HG02973 (cell line): ENCODE measurements around the gene THSD7B.
"Not testable (repeated sequence)": the region's sequence is repeated elsewhere in the genome, so short reads cannot be mapped to it uniquely, and the experiment has no call there.

Experiments
- ATAC-seq: cut with Tn5 transposase; IDR thresholded peaks from one replicate; pipeline ENCODE4 v1.9.1; 2021; ENCODE audit warnings: moderate library complexity; ENCODE audit not compliant: unreplicated experiment

Gene THSD7B

DNA sequence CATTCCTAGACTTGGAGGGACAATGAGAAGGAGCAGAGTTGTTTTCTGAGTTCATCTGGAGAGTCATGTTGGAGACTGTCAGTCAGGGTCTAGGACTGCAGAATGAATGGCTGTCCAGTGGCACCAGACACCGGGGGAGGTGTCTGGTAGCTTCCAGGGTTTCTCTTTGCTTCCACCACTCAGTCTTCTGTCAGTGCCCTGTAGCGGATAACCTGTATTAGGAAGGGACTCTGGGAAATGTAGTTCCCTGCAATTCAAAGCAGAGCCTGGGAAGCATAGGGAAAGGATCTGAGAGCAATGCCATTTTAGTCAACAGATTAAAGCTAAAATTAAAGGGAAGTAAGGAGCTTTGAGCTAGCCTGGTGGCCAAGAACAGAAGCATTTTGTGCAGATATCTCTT lies 257.9 kb downstream of the THSD7B start:
- ATAC-seq: no peak

DNA sequence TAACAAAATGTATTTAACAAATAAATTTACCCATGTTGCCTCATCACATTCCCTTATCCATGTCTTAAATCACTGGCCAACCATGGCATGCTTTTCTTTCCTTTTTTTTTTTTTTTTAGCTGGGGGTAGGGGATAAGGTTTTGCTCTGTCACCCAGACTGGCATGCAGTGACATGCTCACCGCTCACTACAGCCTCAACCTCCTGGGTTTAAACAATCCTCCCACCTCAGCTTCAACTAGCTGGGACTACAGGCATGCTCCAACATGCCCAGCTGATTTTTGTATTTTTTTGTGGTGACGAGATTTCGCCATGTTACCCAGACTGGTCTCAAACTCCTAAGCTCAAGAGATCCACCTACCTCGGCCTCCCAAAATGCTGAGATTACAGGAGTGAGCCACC lies 266.4 kb downstream of the THSD7B start:
- ATAC-seq: no peak

DNA sequence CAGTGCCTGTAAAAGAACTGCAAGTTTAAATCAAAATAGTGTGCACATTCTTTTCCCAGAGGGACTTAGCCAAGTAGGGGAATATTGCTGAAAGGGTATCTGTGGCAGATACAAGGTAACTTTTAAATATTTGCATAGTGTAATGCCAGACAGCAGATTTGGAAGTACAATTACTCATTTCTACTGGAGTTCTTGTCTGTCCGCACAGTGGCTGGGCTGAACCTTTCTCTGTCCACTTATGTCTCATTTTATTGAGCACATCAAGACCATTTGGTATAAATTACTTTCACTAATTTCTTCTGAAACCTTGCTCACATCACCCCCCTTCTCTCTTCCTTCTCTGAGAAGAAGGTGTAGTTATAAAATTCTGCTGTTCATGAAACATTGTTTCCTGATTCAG lies 271.3 kb downstream of the THSD7B start:
- ATAC-seq: no peak

DNA sequence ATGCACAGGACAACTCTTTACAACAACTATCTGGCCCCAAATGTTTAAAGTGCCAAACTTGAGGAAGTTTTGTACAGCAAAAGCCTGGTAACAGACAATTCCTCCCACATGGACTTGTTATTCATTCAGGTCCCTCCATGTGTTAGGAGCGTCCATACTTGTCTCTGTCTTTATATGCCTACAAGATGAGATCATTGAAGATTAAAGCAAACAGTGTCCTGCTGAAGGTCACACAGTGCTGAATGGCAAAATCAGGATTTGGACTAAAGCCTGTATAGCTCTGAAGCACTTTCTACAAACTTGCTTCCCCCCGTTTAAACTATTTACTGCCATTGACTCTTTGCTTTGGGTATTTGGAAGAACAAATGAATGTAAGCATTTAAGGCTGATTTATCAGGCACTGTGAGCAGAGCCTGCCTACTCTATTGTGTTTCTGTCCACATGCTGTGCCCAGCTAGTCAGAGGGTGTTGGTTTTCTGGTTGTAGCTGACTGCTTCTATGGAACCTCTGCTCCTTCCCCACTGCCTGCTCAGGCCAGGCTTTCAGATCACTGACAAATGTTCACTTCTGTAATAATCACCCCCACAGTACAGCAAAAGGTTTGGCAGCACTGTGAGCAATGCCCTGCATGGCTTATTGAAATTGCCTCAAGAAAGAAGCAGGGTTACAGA lies 274.3 kb downstream of the THSD7B start:
- no peak for ATAC-seq

DNA sequence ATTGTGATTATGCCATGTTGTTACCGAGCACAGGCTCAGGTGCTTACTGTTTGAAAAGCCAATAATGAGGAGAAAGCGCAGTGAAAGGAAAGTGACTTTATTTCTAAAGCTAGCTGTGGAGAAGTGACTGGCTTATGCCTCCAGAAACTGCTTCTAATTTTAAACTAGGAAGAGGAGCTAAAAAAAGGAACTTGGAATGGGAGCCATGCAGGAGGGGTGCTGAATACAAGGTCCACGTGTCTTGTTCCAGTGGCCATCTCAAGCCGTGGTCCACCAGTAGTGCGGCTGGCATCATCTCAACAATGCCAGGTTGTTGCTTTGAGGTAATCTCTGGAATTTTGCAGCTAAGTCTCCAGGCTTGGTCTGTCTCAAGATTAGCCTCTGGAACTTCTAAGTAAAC lies 282.0 kb downstream of the THSD7B start:
- no peak for ATAC-seq

DNA sequence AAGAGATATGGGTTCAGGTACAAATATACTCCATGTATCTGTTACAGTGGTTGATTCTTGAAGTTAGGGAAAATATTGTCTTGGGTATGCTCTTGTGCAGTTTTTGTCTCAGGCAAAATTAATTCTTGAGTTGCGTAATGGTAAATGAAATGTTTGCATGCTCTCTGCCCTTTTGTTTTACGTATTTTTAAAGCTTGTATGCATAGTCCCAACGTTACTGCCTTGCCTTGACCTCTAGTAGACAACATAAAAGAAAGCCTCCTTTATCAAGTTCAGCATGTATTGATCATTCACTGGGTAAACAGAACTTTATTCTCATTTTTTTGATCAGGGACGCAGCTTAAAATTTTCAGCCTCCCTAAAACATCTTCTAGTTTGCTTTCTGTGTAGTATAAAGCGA lies 283.1 kb downstream of the THSD7B start:
- no peak for ATAC-seq

DNA sequence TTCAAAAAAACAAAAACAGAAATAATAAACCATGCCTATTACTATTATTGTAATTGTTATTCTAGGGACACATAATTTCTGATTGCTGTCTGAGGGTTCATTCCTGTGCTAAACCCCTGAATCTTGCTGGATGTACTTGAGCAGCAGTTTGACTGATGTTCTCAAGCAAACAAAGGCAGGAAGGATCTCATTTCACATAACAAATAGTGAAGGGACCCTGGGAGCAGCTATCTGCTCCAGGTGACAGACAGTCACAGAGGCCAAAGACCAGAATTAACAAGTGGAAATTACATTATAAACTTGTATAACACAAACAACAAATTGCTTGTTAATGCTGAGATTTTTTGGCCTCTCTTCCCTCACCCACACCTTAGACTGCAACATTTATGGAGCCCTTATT lies 284.2 kb downstream of the THSD7B start:
- ATAC-seq: no peak

DNA sequence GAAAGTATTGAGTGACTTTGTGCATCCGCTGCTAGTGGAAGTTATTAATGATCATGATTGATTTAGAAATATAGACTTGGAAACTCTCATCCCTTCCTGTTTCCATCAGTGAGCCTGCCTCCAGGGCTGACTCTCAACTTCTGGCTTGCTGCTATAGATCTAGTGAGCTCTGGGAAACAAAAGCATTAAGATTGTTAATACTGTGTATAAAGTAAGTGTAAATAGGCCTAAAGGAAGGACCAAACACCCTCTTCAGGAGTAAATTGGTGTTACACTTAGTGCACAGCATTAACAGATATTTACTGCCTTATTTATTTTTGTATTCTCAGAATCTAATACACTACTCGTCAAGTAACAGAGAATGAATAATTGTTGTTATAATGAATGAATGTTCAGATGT lies 285.6 kb downstream of the THSD7B start:
- ATAC-seq: no peak

DNA sequence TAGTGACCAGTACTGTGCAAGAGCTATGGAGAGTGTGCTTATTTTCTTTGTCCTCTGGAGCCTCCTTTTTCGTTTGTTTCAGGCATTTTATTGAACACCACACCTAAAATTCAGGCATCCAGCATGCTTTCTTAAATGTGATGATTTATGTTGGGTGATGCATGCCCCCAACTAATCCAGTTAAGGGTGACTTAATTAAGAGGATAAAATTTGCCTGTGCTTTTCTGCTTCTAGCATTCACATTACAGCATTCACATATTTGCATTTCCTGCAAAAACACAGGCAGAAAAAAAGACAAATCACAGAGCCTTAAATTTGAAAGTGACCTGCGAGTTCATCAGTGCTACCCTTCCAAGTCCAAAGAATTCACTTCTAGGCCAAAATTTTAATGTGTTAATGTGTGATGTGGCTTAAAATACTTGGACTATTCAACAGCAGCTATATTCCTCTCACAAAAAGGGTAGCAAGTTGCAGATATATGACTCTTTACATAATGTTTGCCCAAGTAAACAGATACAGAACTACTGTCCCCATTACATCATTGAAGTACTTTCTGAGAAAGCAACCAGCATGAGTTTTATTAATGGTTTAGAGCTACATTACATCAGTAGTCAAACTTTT lies 286.5 kb downstream of the THSD7B start:
- no peak for ATAC-seq

DNA sequence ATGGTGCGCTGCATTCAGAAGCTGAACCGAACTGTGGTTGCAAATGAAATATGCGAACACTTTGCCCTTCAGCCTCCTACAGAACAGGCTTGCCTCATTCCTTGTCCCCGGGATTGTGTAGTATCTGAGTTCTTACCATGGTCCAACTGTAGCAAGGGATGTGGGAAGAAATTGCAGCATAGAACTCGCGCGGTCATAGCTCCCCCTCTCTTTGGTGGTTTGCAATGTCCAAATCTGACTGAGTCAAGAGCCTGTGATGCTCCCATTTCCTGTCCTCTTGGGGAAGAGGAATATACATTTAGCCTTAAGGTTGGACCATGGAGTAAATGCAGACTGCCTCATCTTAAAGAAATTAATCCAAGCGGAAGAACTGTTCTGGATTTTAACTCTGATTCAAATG lies 291.4 kb downstream of the THSD7B start:
- ATAC-seq: no peak

DNA sequence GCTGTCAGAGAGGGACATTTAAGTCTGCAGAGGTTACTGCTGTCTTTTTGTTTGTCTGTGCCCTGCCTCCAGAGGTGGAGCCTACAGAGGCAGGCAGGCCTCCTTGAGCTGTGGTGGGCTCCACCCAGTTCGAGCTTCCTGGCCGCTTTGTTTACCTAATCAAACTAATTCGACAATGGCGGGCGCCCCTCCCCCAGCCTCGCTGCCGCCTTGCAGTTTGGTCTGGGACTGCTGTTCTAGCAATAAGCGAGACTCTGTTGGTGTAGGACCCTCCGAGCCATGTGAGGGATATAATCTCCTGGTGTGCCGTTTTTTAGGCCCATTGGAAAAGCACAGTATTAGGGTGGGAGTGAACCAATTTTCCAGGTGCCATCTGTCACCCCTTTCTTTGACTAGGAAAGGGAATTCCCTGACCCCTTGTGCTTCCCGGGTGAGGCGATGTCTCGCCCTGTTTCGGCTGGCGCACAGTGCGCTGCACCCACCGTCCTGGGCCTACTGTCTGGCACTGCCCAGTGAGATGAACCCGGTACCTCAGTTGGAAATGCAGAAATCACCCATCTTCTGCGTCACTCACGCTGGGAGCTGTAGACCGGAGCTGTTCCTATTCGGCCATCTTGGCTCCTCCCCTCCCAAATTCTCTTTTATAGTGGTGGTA lies 310.9 kb downstream of the THSD7B start:
- not testable (repeated sequence) for ATAC-seq

DNA sequence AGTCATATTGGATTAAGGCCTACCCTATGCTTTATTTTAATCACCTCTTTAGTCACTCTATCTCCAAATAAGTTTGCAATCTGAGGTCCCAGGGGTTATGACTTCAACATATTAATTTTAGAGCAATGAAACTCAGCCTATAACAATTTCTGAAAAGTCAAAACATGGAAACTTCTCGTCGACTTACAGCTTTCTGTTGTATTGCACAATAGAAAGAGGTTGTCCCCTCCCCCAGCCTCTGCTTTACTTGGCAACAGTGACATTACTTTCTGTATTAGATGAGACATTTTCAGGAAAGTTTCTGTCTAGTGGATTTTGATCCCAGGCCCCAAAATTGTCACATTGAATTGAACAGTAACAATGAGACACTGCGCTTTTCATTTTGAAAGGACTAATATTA lies 326.4 kb downstream of the THSD7B start:
- no peak for ATAC-seq

DNA sequence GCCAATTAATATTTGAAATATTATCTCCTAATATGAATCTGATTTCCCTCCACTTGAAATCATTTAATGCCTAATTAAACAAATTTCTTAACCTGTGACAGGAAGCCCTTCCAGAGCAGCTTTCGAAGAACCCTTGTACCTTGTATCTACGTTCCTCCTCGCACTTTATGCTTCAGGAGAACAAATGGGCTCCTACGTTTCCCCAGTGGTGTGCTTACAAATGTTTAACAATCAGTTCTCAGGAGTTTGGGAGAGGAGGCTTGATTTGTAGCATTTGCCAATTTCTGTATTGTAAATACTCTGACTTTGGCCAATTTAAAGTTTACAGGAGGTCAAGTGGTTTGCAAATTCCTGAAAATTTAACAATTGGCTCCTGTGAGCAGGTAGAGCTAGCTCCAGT lies 327.8 kb downstream of the THSD7B start:
- ATAC-seq: no peak

DNA sequence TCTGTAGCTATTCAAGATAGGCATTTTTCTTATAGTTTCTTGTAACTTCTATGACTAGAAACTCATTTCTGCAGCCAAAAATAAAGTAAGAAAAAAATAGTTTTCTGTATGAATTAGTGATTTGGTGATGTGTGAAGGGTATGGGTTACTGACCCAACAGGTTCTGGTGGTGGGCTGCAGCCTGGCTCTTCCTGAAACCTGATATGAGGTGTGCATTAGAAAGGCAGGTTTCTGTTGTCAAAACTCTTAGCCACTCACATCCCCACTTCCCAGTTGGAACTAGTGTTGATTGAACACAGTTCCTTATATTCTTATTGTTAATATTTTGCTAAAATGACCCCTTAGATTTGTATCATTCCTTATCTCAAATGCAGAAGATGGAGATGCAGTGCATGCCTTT lies 330.8 kb downstream of the THSD7B start:
- ATAC-seq: no peak

DNA sequence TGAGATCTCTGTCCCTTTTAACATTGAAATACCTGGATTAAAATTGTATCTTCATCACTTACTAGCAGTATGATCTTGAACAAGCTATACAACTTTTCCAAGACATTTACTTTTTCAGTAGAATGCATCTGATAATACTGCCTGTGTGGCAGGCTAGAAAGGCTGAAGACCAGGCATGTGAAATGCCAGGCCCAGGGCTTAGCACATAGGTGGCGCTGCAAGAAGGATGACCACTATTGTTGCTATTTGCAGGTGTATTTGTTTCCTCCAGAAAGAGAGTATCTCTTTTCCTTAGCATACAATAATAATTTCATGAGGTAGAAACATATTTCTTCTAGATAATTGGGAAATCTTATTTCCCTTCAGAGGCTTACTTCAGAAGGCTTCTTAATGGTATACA lies 331.3 kb downstream of the THSD7B start:
- no peak for ATAC-seq

DNA sequence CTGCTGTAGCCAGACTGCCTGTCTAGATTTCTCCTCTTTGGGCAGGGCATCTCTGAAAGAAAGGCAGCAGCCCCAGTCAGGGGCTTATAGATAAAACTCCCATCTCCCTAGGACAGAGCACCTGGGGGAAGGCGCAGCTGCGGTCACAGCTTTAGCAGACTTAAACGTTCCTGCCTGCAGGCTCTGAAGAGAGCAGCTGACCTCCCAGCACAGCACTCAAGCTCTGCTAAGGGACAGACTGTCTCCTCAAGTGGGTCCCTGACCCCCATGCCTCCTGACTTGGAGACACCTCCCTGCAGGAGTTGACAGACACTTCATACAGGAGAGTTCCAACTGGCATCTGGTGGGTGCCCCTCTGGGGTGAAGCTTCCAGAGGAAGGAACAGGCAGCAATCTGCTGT lies 336.5 kb downstream of the THSD7B start:
- ATAC-seq: not testable (repeated sequence)

DNA sequence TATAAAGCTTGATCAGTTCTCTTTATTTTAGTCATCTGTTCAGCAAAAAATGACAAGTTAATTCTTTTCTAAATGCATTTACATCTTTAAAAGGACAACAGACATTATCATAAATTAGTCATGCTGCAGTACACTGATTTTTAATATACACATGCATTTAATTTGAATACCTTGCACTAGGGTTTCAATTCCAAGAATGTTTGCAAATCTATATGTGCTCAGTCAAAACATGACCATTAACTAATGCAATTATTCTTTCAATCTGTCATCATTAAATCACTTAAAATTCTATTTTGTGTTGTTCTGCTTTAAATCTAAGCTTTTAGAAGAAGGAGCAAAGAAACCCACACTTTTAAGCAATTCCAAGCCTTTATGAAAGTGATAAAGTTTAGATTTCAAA lies 342.6 kb downstream of the THSD7B start:
- no peak for ATAC-seq

DNA sequence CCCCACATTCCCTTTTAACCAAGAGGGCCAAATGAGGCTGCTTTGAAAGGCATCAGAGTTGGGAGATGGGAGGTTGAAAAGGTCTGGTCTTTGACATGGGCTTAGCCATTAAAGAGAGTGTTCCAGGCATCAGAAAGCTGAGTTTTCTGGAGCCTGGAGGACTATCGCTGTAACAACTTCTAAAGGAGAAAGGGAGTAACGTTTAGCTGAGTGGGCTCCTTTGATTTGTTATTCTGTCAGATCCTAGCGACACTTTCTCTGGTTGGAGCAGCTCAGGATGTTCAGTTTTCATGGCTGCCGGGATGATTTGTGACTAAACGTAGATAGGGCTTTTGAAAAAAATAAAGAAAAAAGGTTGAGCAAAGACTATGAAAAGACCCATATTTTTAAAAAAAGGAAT lies 346.6 kb downstream of the THSD7B start:
- ATAC-seq: no peak

DNA sequence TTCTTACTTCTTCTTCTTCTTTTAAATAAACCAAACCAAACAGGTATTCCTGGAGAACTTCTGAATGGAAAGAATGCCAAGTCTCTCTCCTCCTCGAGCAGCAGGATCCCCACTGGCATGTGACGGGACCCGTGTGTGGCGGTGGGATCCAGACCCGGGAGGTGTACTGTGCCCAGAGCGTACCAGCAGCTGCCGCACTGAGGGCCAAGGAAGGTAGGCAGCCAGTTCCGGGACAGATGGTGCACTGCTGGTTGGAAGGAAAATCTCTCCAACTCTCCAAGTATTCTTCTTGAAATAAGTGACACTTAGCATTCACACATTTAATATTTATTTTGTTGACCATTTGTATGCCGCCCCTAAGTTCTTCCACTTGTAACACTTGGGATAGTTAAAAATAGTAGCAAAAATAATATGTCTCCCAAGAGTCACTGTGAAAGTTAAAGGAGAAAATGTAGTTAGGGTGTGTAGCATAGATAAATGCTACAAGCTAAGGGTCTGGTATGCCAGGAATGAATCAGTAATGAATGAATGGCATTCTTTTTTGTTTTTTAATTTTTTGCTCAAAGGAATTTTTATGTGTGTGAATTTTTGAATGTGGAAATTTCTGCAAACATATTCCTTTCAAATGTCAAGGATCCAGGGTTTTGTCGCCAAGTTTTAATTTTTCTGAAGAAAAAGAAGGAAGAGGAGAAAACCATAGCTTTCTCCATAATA lies 349.9 kb downstream of the THSD7B start:
- ATAC-seq: no peak

DNA sequence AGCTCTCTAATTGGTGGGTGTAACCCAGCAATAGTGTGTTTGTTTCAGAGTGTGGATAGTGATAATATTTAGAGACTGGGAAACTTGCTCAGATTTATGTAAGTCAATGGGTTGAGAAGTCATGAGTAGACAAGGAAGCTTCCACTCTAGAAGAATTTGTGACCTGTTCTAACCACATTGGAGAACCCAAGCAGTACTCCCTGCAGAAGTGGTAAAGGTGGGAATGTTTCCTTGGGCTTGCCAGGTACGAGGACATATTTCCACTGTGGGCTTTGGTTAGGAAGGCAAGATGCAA lies 350.4 kb downstream of the THSD7B start:
- ATAC-seq: no peak

DNA sequence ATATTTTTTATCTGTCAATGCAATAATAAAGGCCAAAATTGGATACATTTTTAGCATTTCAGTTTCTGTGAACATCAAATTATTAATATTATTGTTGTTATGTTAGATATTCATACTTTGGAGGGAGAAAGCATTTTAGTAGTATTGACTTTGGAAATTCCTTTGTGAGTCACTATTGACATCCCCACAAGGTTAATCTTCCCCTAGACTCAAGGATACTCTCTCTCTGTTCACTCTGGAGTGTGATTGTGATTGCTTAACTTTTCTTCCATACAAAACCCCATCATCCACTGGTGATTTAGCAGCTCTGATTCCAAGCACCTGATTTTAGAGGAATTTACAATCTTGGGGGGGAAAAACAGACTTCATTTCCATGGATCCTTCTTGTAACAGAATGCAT lies 352.0 kb downstream of the THSD7B start:
- ATAC-seq: no peak

DNA sequence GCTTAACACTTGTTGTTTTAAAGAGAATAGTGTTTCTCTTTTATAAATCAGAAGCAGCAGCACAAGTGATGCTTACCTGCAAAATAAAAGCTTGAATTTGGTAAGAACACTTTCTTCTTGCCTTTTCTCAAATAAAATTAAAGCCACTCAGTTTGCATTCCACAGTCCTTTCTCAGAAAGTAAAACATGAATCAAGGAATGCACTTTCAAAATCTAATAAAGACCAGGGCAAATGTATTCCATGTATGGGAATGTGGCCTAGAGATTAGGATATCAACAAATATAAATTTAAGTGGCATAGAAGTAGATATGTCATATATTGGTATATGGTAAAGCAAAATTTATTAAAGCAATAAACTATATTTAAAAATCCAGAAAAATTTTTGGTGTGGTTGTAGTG lies 352.8 kb downstream of the THSD7B start:
- ATAC-seq: no peak
